OCI-LY1 (cell line): ENCODE results near the gene SP3.

Experiments used
- H2AFZ ChIP-seq: fragments of 200-600 bp; sonication (generic), shearing (Covaris generic); 2 replicates; pipeline ENCODE4 v1.6.0; 2014; ENCODE audit warnings: antibody characterized with exemption, mild to moderate bottlenecking, low read length
- H3F3A ChIP-seq: fragments of 200-600 bp; sonication (generic), shearing (Covaris generic); 2 replicates; pipeline ENCODE4 v1.6.0; 2014; ENCODE audit warnings: mild to moderate bottlenecking, antibody characterized with exemption, low read length, moderate library complexity; ENCODE audit not compliant: insufficient read depth
- H3K27ac ChIP-seq: fragments of 200-600 bp; sonication (generic); 2 replicates; pipeline ENCODE4 v1.5.1; 2014; ENCODE audit warnings: low read length, mixed run types, mild to moderate bottlenecking, low read depth; ENCODE audit not compliant: poor library complexity, severe bottlenecking
- H3K27me3 ChIP-seq: fragments of 200-600 bp; sonication (generic); 2 replicates; pipeline ENCODE4 v1.6.0; 2014; ENCODE audit warnings: antibody characterized with exemption, mild to moderate bottlenecking, low read length, moderate library complexity; ENCODE audit not compliant: insufficient read depth
- H3K36me3 ChIP-seq: fragments of 200-600 bp; sonication (generic); 2 replicates; pipeline ENCODE4 v1.6.1; 2014; ENCODE audit warnings: mild to moderate bottlenecking, antibody characterized with exemption, low read length, moderate library complexity, mixed read lengths; ENCODE audit not compliant: insufficient read depth
- H3K4me1 ChIP-seq: fragments of 200-600 bp; sonication (generic); 2 replicates; pipeline ENCODE4 v1.5.1; 2014; ENCODE audit warnings: mild to moderate bottlenecking, low read length, moderate library complexity; ENCODE audit not compliant: insufficient read depth, severe bottlenecking
- H3K4me2 ChIP-seq: fragments of 200-600 bp; sonication (generic), shearing (Covaris generic); 2 replicates; pipeline ENCODE4 v1.6.1; 2014; ENCODE audit warnings: low read length
- H3K4me3 ChIP-seq: fragments of 200-600 bp; sonication (generic); 2 replicates; pipeline ENCODE4 v1.5.1; 2014; ENCODE audit warnings: low read length, low read depth, mild to moderate bottlenecking, mixed read lengths; ENCODE audit not compliant: poor library complexity, severe bottlenecking
- H3K79me2 ChIP-seq: fragments of 200-600 bp; shearing (Covaris generic); 2 replicates; pipeline ENCODE4 v1.6.1; 2016; ENCODE audit warnings: mixed run types, low read length, mixed read lengths; ENCODE audit not compliant: insufficient read depth
- H3K9ac ChIP-seq: fragments of 200-600 bp; sonication (generic), shearing (Covaris generic); 2 replicates; pipeline ENCODE4 v1.6.1; 2014; ENCODE audit warnings: mild to moderate bottlenecking, low read length, mixed read lengths
- H3K9me2 ChIP-seq: fragments of 200-600 bp; sonication (generic), shearing (Covaris generic); 2 replicates; pipeline ENCODE4 v1.6.1; 2014; ENCODE audit warnings: low read depth, mild to moderate bottlenecking, low read length, mixed read lengths
- H3K9me3 ChIP-seq: fragments of 200-600 bp; shearing (Covaris generic); 2 replicates; pipeline ENCODE4 v1.6.1; 2014; ENCODE audit warnings: low read length, mixed read lengths
- H4K20me1 ChIP-seq: fragments of 200-600 bp; sonication (generic), shearing (Covaris generic); 2 replicates; pipeline ENCODE4 v1.6.0; 2016; ENCODE audit warnings: mild to moderate bottlenecking, low read length; ENCODE audit not compliant: insufficient read depth
- CTCF ChIP-seq: fragments of 200-600 bp; sonication (generic), shearing (Covaris generic); IDR thresholded peaks from 2 replicates; pipeline ENCODE4 v1.5.1; 2017; ENCODE audit warnings: mild to moderate bottlenecking, antibody characterized with exemption, low read length, moderate library complexity, mixed read lengths
- EZH2 ChIP-seq: fragments of 200-600 bp; sonication (generic), shearing (Covaris generic); IDR thresholded peaks from 2 replicates; pipeline ENCODE4 v1.8.0; 2017; ENCODE audit warnings: borderline replicate concordance, mixed run types, mild to moderate bottlenecking, antibody characterized with exemption, low read length, moderate library complexity, mixed read lengths

The SP3 gene

GRCh38 chr2:173955867-173956266 is 9.3 kb downstream of the SP3 start:
- Histone ChIP-seq H4K20me1 (peaks cover 6% of the 10 kb centered on the region; the same call in 1 of the 2 replicates), H3K36me3 (peaks cover 95% of the 10 kb centered on the region), H3K4me3 (no peak overlapping the region), H3K9ac (no peak overlapping the region), H3F3A (no peaks in the 10 kb centered on the region), H3K27me3 (no peaks in the 10 kb centered on the region), H3K79me2 (peaks cover 100% of the 10 kb centered on the region), H3K9me3 (no peaks in the 10 kb centered on the region), H3K4me1 (peaks cover 47% of the 10 kb centered on the region), H3K9me2 (no peaks in the 10 kb centered on the region), H3K4me2 (no peak overlapping the region), H3K27ac (no peak overlapping the region), H2AFZ (no peak overlapping the region)
- TF ChIP-seq CTCF, result no peak
- TF ChIP-seq EZH2, result no peak

GRCh38 chr2:173955004-173955403 is 10.2 kb downstream of the SP3 start:
- H3K27ac ChIP-seq, result no peak overlapping the region
- no peaks in the 10 kb centered on the region for H3K9me3 ChIP-seq

GRCh38 chr2:173953047-173953424 is 12.1 kb downstream of the SP3 start:
- Histone ChIP-seq H3K9ac (no peak overlapping the region), H4K20me1 (peaks cover 6% of the 10 kb centered on the region; the same call in 1 of the 2 replicates), H3K9me2 (no peaks in the 10 kb centered on the region), H3K27ac (no peak overlapping the region), H3K4me2 (no peak overlapping the region), H3K27me3 (no peaks in the 10 kb centered on the region), H3K4me1 (peaks cover 24% of the 10 kb centered on the region), H3F3A (no peaks in the 10 kb centered on the region), H3K4me3 (no peak overlapping the region), H2AFZ (no peak overlapping the region), H3K79me2 (peaks cover 100% of the 10 kb centered on the region), H3K9me3 (no peaks in the 10 kb centered on the region), H3K36me3 (peaks cover 96% of the 10 kb centered on the region)
- TF ChIP-seq CTCF, result no peak
- no peak for TF ChIP-seq EZH2

More at GRCh38 chr2:173955004-173955403, 10.2 kb downstream of the SP3 start:
- peaks cover 95% of the 10 kb centered on the region for H3K36me3 ChIP-seq
- no peak for TF ChIP-seq CTCF
- no peak for TF ChIP-seq EZH2
- H3K4me2 ChIP-seq, result no peak overlapping the region
- no peak overlapping the region for H3K9ac ChIP-seq
- no peak overlapping the region for H2AFZ ChIP-seq
- peaks cover 6% of the 10 kb centered on the region; the same call in 1 of the 2 replicates for H4K20me1 ChIP-seq
- H3K4me3 ChIP-seq, result no peak overlapping the region
- H3K79me2 ChIP-seq, result peaks cover 100% of the 10 kb centered on the region
- H3F3A ChIP-seq, result no peaks in the 10 kb centered on the region
- peaks cover 44% of the 10 kb centered on the region for H3K4me1 ChIP-seq
- no peaks in the 10 kb centered on the region for H3K9me2 ChIP-seq
- no peaks in the 10 kb centered on the region for H3K27me3 ChIP-seq
